ENCODE data around the gene GDPD3. TPM values are rescaled to one million over a fixed set of nuclear protein-coding genes. Genes with fewer than 3 reads are reported as not detected.
A peak's percentile ranks its signal among the peaks of the same experiment; 100 is the strongest.

GDPD3 gene
- total RNA-seq, 1 experiment from 2014 or later = 3.8 TPM

GRCh38 chr16:30113711-30114333 lies 485 bp upstream of the GDPD3 start:
- Histone ChIP-seq H4K5ac (ENCODE audit: insufficient read length, low read depth, low read length) (no peak overlapping the region), H3K14ac (ENCODE audit: insufficient read depth, low read length) (no peak overlapping the region), H3K9me3 (ENCODE audit: control insufficient read depth, low read depth, low read length) (no peaks in the 10 kb centered on the region), H2BK5ac (ENCODE audit: insufficient read length, low read length) (no peak overlapping the region), H3K9ac (ENCODE audit: extremely low read depth, insufficient read length, low read length) (no peak overlapping the region), H4K8ac (replicated peaks; ENCODE audit: insufficient read length, low read depth, low read length) (no peak overlapping the region), H2AFZ (ENCODE audit: low read length) (no peak overlapping the region), H3K4ac (ENCODE audit: low read depth, low read length) (no peak overlapping the region), H4K91ac (ENCODE audit: insufficient read length, low read depth, low read length) (no peak overlapping the region), H4K20me1 (ENCODE audit: control insufficient read depth, insufficient read depth, insufficient read length) (no peaks in the 10 kb centered on the region), H3K4me2 (ENCODE audit: insufficient read depth, insufficient read length, low read length) (no peak overlapping the region), H2BK12ac (ENCODE audit: insufficient read length, low read depth, low read length) (no peak overlapping the region), H3K23ac (ENCODE audit: insufficient read length, low read depth, low read length) (no peak overlapping the region), H3K27ac (ENCODE audit: insufficient read length, low read depth, low read length) (no peak overlapping the region), H3K23me2 (ENCODE audit: insufficient read length, low read depth, low read length, poor library complexity, severe bottlenecking) (no peaks in the 10 kb centered on the region), H2BK15ac (ENCODE audit: low read depth, low read length) (no peak overlapping the region), H2BK20ac (ENCODE audit: low read depth, low read length, poor library complexity, severe bottlenecking) (no peak overlapping the region), H3K18ac (ENCODE audit: insufficient read length, low read depth, low read length) (no peak overlapping the region), H3T11ph (ENCODE audit: low read length) (no peak overlapping the region), H3K27me3 (ENCODE audit: insufficient read depth, low read length) (no peaks in the 10 kb centered on the region), H2AK5ac (ENCODE audit: insufficient read length, low read length) (no peak overlapping the region), H3K4me1 (ENCODE audit: insufficient read depth, low read length) (no peaks in the 10 kb centered on the region), H2BK120ac (ENCODE audit: low read depth, low read length, poor library complexity, severe bottlenecking) (no peak overlapping the region), H3K79me2 (ENCODE audit: insufficient read depth, low read length) (no peaks in the 10 kb centered on the region), H3K79me1 (ENCODE audit: insufficient read depth, low read depth, low read length, poor library complexity, severe bottlenecking) (no peaks in the 10 kb centered on the region), H3K56ac (ENCODE audit: insufficient read length, low read depth, low read length) (no peak overlapping the region)
- no peaks in the 10 kb centered on the region; the same call in 1 of the 2 replicates for H3K27me3 Mint-ChIP-seq (ENCODE audit: low read depth)
- no CpG with 5 or more reads among the region's 20 CpGs for WGBS (ENCODE audit: extremely low coverage, insufficient read length, low lambda C conversion rate)
- DNase-seq = no peak
- H3K36me3 Mint-ChIP-seq (ENCODE audit: insufficient read depth in 1 of 3, low read depth in 3 of 3) = peaks cover 0 to 20% (median 14%) of the 10 kb centered on the region in 3 experiments; a peak in 5 of 7 replicates
- no peaks in the 10 kb centered on the region for H3K9me3 Mint-ChIP-seq
- peak overlapping the region in 2 of 3 experiments; percentile 39 to 58; a peak in 1 of 7 replicates for H3K27ac Mint-ChIP-seq
- H3K4me3 Mint-ChIP-seq = no peak overlapping the region
- TF ChIP-seq CTCF (conservative IDR thresholded peaks at IDR 0.05) = no peak
- peaks cover 2 to 5% of the 10 kb centered on the region in 2 experiments for H3K4me1 Mint-ChIP-seq

All from H9 (cell line).